ENCODE data around the gene EPS8L3. TPM values are rescaled to one million over a fixed set of nuclear protein-coding genes. Genes with fewer than 3 reads are reported as not detected.
A peak's percentile ranks its signal among the peaks of the same experiment; 100 is the strongest.
"Not testable (repeated sequence)": the region's sequence is repeated elsewhere in the genome, so short reads cannot be mapped to it uniquely, and the experiment has no call there.

The EPS8L3 gene, protein sequence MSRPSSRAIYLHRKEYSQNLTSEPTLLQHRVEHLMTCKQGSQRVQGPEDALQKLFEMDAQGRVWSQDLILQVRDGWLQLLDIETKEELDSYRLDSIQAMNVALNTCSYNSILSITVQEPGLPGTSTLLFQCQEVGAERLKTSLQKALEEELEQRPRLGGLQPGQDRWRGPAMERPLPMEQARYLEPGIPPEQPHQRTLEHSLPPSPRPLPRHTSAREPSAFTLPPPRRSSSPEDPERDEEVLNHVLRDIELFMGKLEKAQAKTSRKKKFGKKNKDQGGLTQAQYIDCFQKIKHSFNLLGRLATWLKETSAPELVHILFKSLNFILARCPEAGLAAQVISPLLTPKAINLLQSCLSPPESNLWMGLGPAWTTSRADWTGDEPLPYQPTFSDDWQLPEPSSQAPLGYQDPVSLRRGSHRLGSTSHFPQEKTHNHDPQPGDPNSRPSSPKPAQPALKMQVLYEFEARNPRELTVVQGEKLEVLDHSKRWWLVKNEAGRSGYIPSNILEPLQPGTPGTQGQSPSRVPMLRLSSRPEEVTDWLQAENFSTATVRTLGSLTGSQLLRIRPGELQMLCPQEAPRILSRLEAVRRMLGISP
- total RNA-seq: not detected

- ATAC-seq: no peak
These were observed at the start of gene EPS8L3 for GRCh38 chr1:109763646-109764415. Gene EPS8L3, minus strand, starts transcription at chr1:109763923. Its CDS starts 2,174 bp downstream, at chr1:109761749.

DNA sequence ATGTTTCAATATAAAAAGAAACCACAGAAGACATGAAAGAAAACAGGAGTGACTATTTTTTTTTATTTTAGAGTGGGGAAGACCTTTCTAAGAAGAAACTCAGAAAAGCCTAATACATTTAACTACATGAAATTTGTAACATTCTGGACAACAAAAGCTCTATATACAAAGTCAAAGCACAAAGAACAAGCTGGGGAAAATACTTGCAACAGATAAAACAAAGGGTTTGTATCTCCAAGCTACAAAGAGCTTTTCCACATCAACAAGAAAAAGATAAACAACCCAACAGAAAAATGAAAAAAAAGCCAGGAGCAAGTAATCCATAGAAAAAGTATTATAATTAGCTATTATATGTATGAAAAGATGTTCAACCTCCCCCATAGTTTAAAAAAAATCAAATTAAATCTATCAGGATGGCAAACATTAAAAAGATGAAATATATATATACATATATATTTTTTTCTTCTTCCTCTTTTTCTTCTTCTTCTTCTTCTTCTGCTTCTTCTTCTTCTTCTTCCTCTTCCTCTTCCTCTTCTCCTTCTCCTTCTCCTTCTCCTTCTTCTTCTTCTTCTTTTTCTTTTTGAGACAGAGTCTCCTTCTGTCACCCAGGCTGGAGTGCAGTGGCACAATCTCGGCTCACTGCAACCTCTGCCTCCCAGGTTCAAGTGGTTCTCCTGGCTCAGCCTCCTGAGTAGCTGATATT, 49.1 kb upstream of the EPS8L3 start:
- no peak for ATAC-seq

- no peak for ATAC-seq
These were observed 45.0 kb upstream of the EPS8L3 start for GRCh38 chr1:109808703-109809102.

DNA sequence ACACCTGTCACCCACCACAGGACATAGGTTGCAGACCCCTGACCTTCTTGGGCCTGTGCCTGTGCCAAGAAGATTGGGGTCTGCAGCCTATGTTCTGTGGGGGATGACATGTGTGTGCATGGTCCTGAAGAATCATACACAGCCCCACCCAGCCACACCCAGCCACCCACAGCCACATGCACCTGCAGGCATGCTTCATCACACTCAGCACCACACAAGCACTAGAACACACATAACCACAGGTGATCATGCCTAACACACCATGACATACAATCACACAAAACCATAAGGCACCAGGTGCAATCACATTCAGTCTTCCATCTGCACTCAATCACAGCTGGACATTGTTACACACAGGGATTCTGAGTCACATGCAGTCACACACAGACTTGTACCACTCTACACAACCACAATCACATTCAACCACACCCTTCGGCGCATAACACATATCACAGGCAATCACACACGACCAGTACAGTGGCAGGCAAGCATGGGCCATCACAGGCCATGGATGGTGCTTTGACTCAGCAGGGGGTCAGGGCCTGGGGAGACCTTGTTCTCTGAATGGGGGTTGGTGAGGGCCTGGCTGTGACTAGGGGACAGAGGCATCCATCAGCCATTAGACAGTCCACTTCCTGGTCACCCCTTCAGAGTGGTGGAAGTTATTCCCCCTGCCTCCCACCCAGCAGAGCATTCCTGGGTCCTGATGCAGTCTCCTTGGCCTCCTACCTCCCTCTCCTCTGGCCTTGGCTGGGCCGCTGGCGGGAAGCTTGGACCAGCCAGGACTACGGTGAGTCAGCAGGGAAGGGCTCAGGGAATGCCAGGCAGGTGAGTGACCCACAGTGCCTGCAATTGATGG, 44.3 kb upstream of the EPS8L3 start:
- peak; percentile 27 for ATAC-seq

- ATAC-seq: no peak
These were observed 43.7 kb upstream of the EPS8L3 start for GRCh38 chr1:109807402-109807801.

DNA sequence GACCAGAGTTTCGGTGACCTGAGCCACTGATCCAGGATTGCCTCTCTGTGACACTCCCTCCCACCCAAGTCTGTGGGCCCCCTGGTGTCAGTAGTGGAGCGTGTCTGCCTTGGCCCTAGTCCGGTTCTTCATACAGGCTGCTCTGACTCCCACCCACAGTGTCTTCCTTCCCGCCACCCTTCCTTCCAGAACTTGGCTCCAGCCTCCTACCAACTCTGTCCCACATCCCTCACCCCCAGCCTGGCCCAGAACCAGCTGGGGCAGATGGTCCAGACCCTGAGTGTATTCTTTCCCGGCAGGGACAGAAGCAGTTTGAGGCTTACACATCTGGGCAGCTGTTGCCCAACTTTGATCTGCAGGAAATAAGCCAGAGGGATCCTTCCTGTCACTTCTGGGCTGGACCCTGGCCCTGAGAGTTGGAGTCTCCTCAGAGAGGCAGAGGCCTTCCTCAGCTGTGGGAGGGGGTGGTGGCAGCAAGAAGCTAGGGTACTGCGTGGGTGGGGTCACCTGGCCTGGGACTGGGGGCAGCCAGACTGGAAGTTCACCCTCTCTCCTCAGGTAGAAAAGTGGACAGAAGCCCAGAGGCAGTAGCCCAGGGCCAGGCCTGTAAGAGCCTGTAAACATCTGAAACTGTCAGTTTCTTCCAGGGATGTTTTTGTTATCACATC, 43.1 kb upstream of the EPS8L3 start:
- ATAC-seq: no peak

DNA sequence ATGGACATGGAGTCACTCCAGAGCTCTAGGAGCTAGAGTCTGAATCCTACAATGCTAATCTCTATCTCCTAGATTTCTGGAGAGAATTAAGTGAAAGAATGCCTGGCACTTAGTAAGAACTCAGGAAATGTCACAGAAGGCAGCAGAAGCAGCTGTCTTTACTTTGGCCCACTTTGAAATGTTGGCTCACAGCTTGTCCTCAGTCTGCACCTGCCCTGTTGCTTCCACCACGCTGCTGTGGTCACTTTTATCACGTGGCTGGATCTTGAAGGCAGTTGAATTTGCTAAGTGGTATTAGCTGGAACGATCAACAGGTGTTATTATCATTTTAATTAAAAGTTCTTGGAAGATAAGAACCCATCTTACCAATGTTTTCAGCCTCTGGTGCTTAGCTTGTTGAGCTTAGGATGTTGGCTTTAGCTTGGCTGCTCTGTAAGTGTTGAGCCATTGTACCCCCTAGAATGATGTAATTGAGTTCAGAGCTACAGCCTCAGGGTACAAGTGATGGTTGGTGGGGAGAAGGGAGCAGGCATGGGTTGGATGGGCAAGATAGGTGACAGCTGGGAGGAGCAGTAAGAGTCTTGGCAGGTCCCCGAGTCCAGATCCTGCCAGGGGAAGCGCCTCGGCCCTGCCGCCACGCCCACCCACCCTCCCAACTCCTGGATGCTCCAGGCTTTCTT, 41.9 kb upstream of the EPS8L3 start:
- ATAC-seq: no peak

GRCh38 chr1:109804660-109805059, 40.9 kb upstream of the EPS8L3 start:
- ATAC-seq: no peak

DNA sequence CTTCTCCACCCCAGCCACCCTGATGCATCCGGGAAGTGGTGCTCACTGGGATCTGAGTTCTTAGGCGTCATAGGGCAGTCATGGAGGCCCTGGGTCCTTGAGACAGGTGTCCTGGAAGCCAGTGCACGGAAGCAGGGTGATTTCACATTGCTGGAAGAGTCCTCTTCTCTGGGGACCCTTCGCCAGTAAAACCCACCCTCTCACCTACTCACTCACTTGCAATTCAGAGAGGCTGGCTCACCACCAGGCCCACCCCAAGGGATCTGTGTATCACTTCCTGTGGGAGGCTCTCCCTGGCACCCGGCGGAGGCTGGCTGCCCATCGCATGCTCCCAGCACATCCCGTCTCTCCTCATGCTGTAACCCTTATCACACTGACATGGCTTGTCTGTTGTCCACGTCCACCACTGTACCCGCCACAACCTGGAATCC, 40.2 kb upstream of the EPS8L3 start:
- ATAC-seq: no peak

DNA sequence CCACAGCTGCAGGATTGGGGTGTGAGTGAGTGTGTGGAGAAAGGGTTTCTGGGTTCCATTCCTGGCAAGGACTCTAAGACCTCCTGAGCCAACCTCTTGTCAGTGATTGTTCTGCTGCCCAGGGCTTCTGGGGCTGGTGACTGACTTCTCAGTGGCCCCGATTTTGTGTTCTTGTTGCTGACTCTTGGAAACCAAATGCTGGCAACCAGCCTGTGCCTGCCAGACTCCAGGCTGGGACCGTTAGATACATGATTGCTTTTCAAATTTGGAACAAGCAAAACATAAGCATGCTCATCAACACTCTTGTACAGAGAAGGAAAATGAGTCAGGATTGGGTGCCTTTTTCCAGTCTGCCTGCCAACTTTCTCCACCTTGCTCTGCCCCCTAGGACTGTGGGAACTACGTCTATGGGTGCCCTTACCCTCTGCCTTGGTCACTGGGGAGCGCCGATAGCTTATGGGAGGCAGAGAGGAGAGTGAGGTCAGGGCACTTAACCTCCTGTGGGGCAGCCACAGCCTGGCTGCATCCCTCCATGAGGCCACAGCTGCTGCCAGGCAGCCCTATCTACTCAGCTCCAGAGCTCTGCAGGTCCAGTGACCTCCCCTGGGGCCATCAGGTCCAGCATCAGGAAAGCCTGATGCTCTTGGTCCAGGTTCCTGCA, 39.3 kb upstream of the EPS8L3 start:
- no peak for ATAC-seq

- no peak for ATAC-seq
These were observed 38.6 kb upstream of the EPS8L3 start for GRCh38 chr1:109802136-109802900.

DNA sequence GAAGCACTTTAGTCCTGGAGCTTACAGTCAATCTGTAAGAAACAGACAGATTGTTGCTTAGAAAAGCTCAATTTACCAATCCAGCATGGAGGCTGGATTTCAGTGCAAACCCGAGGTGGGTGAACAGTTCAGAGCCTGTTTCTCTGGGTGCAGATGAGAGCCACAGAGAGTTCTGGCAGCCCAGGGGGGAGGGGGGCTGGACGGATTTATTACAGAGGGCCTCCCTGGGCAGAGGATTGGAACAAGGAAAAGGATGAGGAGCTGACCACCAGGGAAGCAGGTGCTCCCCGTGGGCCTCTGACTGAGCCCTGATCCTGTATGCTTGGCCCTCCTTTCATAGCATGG, 38.0 kb upstream of the EPS8L3 start:
- no peak for ATAC-seq

DNA sequence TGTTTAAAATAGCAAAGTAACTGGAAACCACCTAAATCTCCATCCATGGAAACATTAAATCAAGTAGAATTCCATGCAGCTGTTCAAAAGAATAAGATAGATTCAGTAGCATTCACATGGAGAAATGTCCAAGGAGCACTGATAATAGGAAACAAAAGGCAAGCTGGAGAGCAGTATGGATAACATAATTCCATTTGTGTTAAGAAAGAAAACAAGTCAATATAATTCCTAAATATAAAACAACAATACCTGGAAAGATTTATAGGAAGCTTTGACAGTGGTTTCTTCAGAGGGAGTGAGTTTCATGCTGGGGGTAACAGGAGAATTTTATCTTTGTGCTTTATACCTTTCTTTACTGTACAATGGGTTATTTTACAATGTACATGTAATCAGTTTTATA, 36.6 kb upstream of the EPS8L3 start:
- ATAC-seq: no peak

GRCh38 chr1:109799445-109799844, 35.7 kb upstream of the EPS8L3 start:
- no peak for ATAC-seq

GRCh38 chr1:109797303-109797595, 33.5 kb upstream of the EPS8L3 start:
- ATAC-seq: not testable (repeated sequence)

GRCh38 chr1:109796484-109797302, 33.0 kb upstream of the EPS8L3 start:
- no peak for ATAC-seq

DNA sequence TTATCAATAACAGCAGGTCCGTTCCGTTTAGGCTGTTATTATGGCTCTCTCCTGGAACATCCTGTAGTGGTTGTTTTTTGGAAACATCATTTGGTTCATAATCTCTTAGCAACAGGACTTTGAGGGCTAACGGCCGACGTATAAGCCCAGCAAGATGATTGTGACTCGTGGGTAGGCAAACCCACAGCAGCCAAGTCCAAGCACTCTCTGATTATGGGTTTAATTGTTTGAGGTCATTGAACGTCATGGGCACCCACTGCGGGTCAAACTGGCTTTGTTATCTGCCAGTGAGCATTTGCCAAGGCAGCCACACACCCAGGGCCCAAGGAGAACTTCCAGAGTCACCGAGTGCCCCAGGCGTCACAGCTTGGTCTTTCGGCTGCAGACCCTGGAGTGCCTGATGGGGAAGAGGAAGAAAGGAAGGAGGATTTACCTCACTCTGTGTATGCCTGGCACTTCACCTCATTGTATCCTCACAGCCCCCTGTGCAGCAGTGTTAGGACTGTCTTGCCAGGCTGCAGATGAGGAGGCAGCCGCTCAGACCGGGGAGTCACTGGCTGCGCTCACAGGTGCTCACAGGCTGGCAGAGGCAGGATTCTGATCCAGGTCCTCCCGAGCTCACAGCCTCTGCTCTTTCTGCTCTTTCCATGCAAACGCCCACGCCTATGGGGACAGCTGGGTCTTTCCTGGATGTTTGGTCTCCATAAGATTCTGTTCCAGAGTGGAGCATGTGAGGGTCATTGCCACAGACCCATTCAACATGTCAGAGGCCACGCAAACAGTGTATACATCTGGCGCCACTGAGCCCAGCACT, 30.8 kb upstream of the EPS8L3 start:
- ATAC-seq: no peak

Measured in esophagus mucosa (tissue), 1 donor.